ENCODE measurements around the gene CREB5.

The CREB5 gene

GRCh38 chr7:28845106-28845505, 432.8 kb downstream of the CREB5 start (continued):
- no peak for TF ChIP-seq CSRNP3 (CRISPR knock-in tag; IDR thresholded peaks at IDR 0.05)
- no peak for TF ChIP-seq ZC3H10 (CRISPR knock-in tag; IDR thresholded peaks at IDR 0.05)
- TF ChIP-seq BACH2 (CRISPR knock-in tag; IDR thresholded peaks at IDR 0.05; ENCODE audit: borderline replicate concordance): no peak
- no peak for TF ChIP-seq ZNF70 (CRISPR knock-in tag; IDR thresholded peaks at IDR 0.05)

GRCh38 chr7:28847176-28847575, 434.9 kb downstream of the CREB5 start:
- TF ChIP-seq ZNF70 (CRISPR knock-in tag; IDR thresholded peaks at IDR 0.05) (no peak), CREB5 (CRISPR knock-in tag; IDR thresholded peaks at IDR 0.05; ENCODE audit: low read depth) (no peak), CSDC2 (CRISPR knock-in tag; IDR thresholded peaks at IDR 0.05) (no peak), ESRRG (CRISPR knock-in tag; IDR thresholded peaks at IDR 0.05) (no peak), ARNTL (CRISPR knock-in tag; IDR thresholded peaks at IDR 0.05; ENCODE audit: borderline replicate concordance, low read depth) (no peak), ZNF8 (CRISPR knock-in tag; IDR thresholded peaks at IDR 0.05) (no peak), SNAI2 (CRISPR knock-in tag; IDR thresholded peaks at IDR 0.05) (no peak), RARB (CRISPR knock-in tag; IDR thresholded peaks at IDR 0.05) (no peak), TOX (CRISPR knock-in tag; IDR thresholded peaks at IDR 0.05; ENCODE audit: borderline replicate concordance) (no peak), POU6F1 (CRISPR knock-in tag; IDR thresholded peaks at IDR 0.05; ENCODE audit: borderline replicate concordance, low read depth) (no peak)
- ATAC-seq: no peak

GRCh38 chr7:28847681-28848080, 435.4 kb downstream of the CREB5 start:
- ATAC-seq: no peak
- TF ChIP-seq GLIS3 (CRISPR knock-in tag; IDR thresholded peaks at IDR 0.05) (no peak), CREB5 (CRISPR knock-in tag; IDR thresholded peaks at IDR 0.05; ENCODE audit: low read depth) (no peak), RARB (CRISPR knock-in tag; IDR thresholded peaks at IDR 0.05) (no peak), TOX (CRISPR knock-in tag; IDR thresholded peaks at IDR 0.05; ENCODE audit: borderline replicate concordance) (no peak), CSDC2 (CRISPR knock-in tag; IDR thresholded peaks at IDR 0.05) (no peak), OSR1 (CRISPR knock-in tag; IDR thresholded peaks at IDR 0.05) (no peak), ARNTL (CRISPR knock-in tag; IDR thresholded peaks at IDR 0.05; ENCODE audit: borderline replicate concordance, low read depth) (no peak), TCF4 (CRISPR knock-in tag; IDR thresholded peaks at IDR 0.05; ENCODE audit: borderline replicate concordance) (no peak), ISL1 (CRISPR knock-in tag; IDR thresholded peaks at IDR 0.05) (no peak), ZC3H10 (CRISPR knock-in tag; IDR thresholded peaks at IDR 0.05) (no peak), ZNF70 (CRISPR knock-in tag; IDR thresholded peaks at IDR 0.05) (no peak), TSHZ2 (CRISPR knock-in tag; IDR thresholded peaks at IDR 0.05) (no peak), SNAI2 (CRISPR knock-in tag; IDR thresholded peaks at IDR 0.05) (no peak), POU6F1 (CRISPR knock-in tag; IDR thresholded peaks at IDR 0.05; ENCODE audit: borderline replicate concordance, low read depth) (no peak), PATZ1 (CRISPR knock-in tag; IDR thresholded peaks at IDR 0.05; ENCODE audit: borderline replicate concordance) (no peak), ZFP3 (CRISPR knock-in tag; IDR thresholded peaks at IDR 0.05) (no peak)

Data from SK-N-SH treated with all-trans-retinoic acid at 6 μM for 48 hours (cell line).